Adrenal gland (tissue), 12 donors: Measurements from ENCODE around the gene RPAP2. TPM values are rescaled to one million over a fixed set of nuclear protein-coding genes. Genes with fewer than 3 reads are reported as not detected.

Experiments used
- DNase-seq, 7 donors: peaks; one replicate each; pipeline ENCODE4 v3.0.0-alpha.2; 2019 to 2020
- H3K27ac ChIP-seq, 5 donors: fragments of 200-600 bp; sonication (generic) in 4 of 5; 1 replicate in 3 of 5; 2 replicates in 2 of 5; pipeline versions ENCODE4 v1.5.1 to v1.8.0; 2016 to 2020; ENCODE audit warnings: mild to moderate bottlenecking in 1 of 5
- H3K27me3 ChIP-seq: fragments of 200-600 bp; 2 replicates; pipeline ENCODE4 v1.8.0; 2021
- H3K36me3 ChIP-seq, 2 donors: fragments of 200-600 bp; replicated peaks in 1 of 2; 1 replicate in 1 of 2; 2 replicates in 1 of 2; pipeline versions ENCODE4 v1.5.1 to v1.8.0; 2018 to 2022
- H3K4me1 ChIP-seq, 2 donors: fragments of 200-600 bp; replicated peaks in 1 of 2; 1 replicate in 1 of 2; 2 replicates in 1 of 2; pipeline versions ENCODE4 v1.5.1 to v1.8.0; 2018 to 2021
- H3K4me3 ChIP-seq, 4 donors: fragments of 200-600 bp; sonication (generic) in 3 of 4; one replicate each; pipeline ENCODE4 v1.5.1; 2016 to 2018
- H3K9me3 ChIP-seq, 3 donors: fragments of 200-600 bp; sonication (generic) in 1 of 3; replicated peaks in 1 of 3; 1 replicate in 2 of 3; 2 replicates in 1 of 3; pipeline versions ENCODE4 v1.5.1 to v1.8.0; 2016 to 2021
- CTCF ChIP-seq, 6 experiments: fragments of 450-650 bp in 4 of 6; fragments of 200-600 bp in 2 of 6; sonication (generic) in 1 of 6; IDR thresholded peaks; 1 replicate in 5 of 6; 2 replicates in 1 of 6; pipeline versions ENCODE4 v1.5.1 to v1.8.0; 2016 to 2021; ENCODE audit warnings: antibody characterized with exemption in 6 of 6, mild to moderate bottlenecking in 2 of 6, moderate library complexity in 1 of 6
- POLR2A ChIP-seq, 2 donors: fragments of 450-650 bp; IDR thresholded peaks; one replicate each; pipeline ENCODE4 v1.6.1; 2017; ENCODE audit warnings: antibody characterized with exemption in 2 of 2, mild to moderate bottlenecking in 2 of 2, moderate library complexity in 1 of 2
- WGBS, 4 donors: extraction: QIAGEN DNeasy Blood & Tissue Kit in 2 of 4; methylation state at CpG; one replicate each; pipeline versions ENCODE4 v1.1.5 to v1.1.7; 2013 to 2017; 5-methylcytosine and 5-hydroxymethylcytosine counted together
- intact Hi-C, 2 donors: fragments of 100-400 bp; cut with DNase I; formaldehyde crosslinking; loops; one replicate each; pipeline versions ENCODE4 v1.14.1 to v1.15.0; 2022 to 2023
- polyA plus RNA-seq, 3 donors: library from polyadenylated mRNA; stranded (reverse); fragments of 200-250 nt in 2 of 3; fragments of 350-450 nt in 1 of 3; fragmentation: Illumina TruSeq in 1 of 3; extraction: RNeasy Lipid Tissue Mini Kit (QIAGEN cat#74804) in 1 of 3; gene quantifications; one replicate each; pipeline ENCODE4 v1.2.3, GENCODE V29; 2013 to 2014
- total RNA-seq, 9 donors: library from RNA; depleted of rRNA in 4 of 9; stranded (reverse); fragments of >200 nt in 4 of 9; fragments of 120-200 nt in 1 of 9; fragmentation: NEBNext Ultra II Directional in 1 of 9; extraction: Animal tissue kit (Norgen Biotek cat#: 25700) in 1 of 9; gene quantifications; one replicate each; pipeline versions ENCODE4 v1.1.0 to v1.2.4, GENCODE V29; 2013 to 2023
- donor health status: healthy with polysubstance abuse.
- donor health status: Bipolar disorder and iron deficiency.
- donor health status: DM: yes; HTN: yes; CAD: no.
- donor health status: DM: no; HTN: no; CAD: no.
- donor health status: DM: no; HTN: no; CAD: no.
- donor health status: DM: yes; HTN: yes; CAD: no.

RPAP2 gene
- total and polyA plus RNA-seq, 12 donors = 2.3 to 29.0 (median 16.3) TPM

GRCh38 chr1:92410706-92411105 is 111.8 kb downstream of the RPAP2 start:
- 54 to 64% (median 62%) methylated on average over 3 of the region's 3 CpGs for WGBS, 4 donors
- Histone ChIP-seq H3K4me3 (no peak overlapping the region), H3K36me3 (no peaks in the 10 kb centered on the region)

DNA sequence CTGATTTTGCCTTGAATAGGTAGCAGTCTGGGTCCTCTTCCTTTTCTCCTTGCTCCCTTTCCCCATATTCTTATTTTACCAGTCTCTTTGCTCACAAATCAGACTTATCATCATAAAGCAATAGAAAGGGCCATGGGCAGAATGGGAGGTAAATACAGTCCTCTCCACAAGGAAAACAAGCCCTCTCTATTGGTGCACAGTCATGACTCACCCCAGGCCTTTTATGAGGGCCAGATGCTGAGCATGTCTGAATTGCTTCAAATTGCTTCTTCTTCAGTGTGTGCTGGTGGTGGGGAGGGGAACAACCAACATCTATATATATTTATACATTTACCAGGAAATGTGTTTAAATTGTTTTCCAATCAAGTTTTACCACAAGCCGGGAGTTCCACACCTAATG is 112.7 kb downstream of the RPAP2 start:
- H3K27ac ChIP-seq = no peak overlapping the region
- DNase-seq = no peak
- H3K36me3 ChIP-seq = no peaks in the 10 kb centered on the region
- H3K27me3 ChIP-seq = no peaks in the 10 kb centered on the region
- intact Hi-C loops = no loop called here
- 88 to 100% (median 92%) methylated on average over 1 of the region's 1 CpG for WGBS, 4 donors
- H3K4me1 ChIP-seq = no peaks in the 10 kb centered on the region
- TF ChIP-seq CTCF (IDR thresholded peaks at IDR 0.05) (no peak), POLR2A (IDR thresholded peaks at IDR 0.05) (no peak)
- H3K9me3 ChIP-seq = no peaks in the 10 kb centered on the region
- no peak overlapping the region for H3K4me3 ChIP-seq

More at GRCh38 chr1:92410706-92411105, 111.8 kb downstream of the RPAP2 start:
- DNase-seq = no peak
- TF ChIP-seq POLR2A (IDR thresholded peaks at IDR 0.05) (no peak), CTCF (IDR thresholded peaks at IDR 0.05) (no peak)
- intact Hi-C loops = no loop called here
- Histone ChIP-seq H3K27ac (no peak overlapping the region), H3K27me3 (no peaks in the 10 kb centered on the region), H3K9me3 (no peaks in the 10 kb centered on the region), H3K4me1 (no peaks in the 10 kb centered on the region)

DNA sequence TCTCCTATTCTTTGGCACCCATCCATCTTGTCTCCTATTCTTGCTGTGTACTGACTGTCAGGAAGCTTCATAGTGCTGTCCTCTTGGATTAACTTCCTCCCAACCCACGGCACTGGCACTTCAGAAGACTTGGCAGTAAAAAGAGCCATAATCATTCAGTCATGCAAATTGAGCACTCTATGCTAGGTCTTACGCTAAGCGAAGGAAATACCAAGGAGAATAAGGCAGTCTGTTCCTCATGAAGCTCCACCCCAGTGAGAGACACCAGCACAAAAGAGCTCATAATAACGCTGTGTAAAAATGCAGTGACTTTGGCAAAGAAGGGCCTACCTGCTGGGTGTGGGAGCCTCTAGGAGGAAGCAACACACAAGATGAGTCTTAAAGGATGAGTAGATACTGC is 120.8 kb downstream of the RPAP2 start:
- no peak overlapping the region for H3K4me3 ChIP-seq

GRCh38 chr1:92424381-92424780 is 125.5 kb downstream of the RPAP2 start:
- no peak for TF ChIP-seq CTCF (IDR thresholded peaks at IDR 0.05)
- no peak for TF ChIP-seq POLR2A (IDR thresholded peaks at IDR 0.05)
- intact Hi-C loops = no loop called here
- Histone ChIP-seq H3K36me3 (no peaks in the 10 kb centered on the region), H3K9me3 (no peaks in the 10 kb centered on the region), H3K27ac (no peak overlapping the region), H3K4me3 (no peak overlapping the region), H3K27me3 (no peaks in the 10 kb centered on the region), H3K4me1 (no peaks in the 10 kb centered on the region)
- 33 to 38% (median 35%) methylated on average over 4 of the region's 4 CpGs for WGBS, 4 donors
- DNase-seq = no peak

More for the DNA sequence above, 120.8 kb downstream of the RPAP2 start:
- intact Hi-C loops = no loop called here
- Histone ChIP-seq H3K27ac (no peak overlapping the region), H3K9me3 (no peaks in the 10 kb centered on the region), H3K36me3 (no peaks in the 10 kb centered on the region), H3K27me3 (no peaks in the 10 kb centered on the region), H3K4me1 (no peaks in the 10 kb centered on the region)
- 66 to 74% (median 70%) methylated on average over 4 of the region's 4 CpGs for WGBS, 4 donors
- no peak for DNase-seq
- TF ChIP-seq CTCF (IDR thresholded peaks at IDR 0.05) (no peak), POLR2A (IDR thresholded peaks at IDR 0.05) (no peak)
